RWPE1 (cell line): Measurements from ENCODE around the gene S1PR3.

Experiments used
- CTCF ChIA-PET: fragments of 350-600 bp; sonication (Branson Sonifier 250); formaldehyde crosslinking; extraction: SDS; loops from one replicate; lab custom pipeline; 2021; lab: Yijun Ruan, JAX
- POLR2A ChIA-PET: fragments of 400-600 bp; formaldehyde crosslinking; extraction: SDS; loops from one replicate; lab custom pipeline; 2020; ENCODE audit warnings: antibody characterized with exemption; ENCODE audit not compliant: low non-redundant PET; lab: Yijun Ruan, JAX
- DNase-seq: peaks from one replicate; pipeline ENCODE4 v3.0.0; 2012; ENCODE audit warnings: low spot score
- H3K27ac ChIP-seq: fragments of 450-650 bp; 2 replicates; pipeline ENCODE4 v1.5.1; 2017
- CTCF ChIP-seq: fragments of 450-650 bp; conservative IDR thresholded peaks from 2 replicates; pipeline ENCODE4 v1.5.1; 2017; ENCODE audit warnings: low read depth, mild to moderate bottlenecking

Gene S1PR3

GRCh38 chr9:89002987-89003386 is 11.7 kb downstream of the S1PR3 start:
- no peak for DNase-seq
- ChIA-PET CTCF (no interaction called here), POLR2A (no interaction called here)
- H3K27ac ChIP-seq, result no peak overlapping the region
- TF ChIP-seq CTCF, result no peak

GRCh38 chr9:89005323-89005722 is 14.1 kb downstream of the S1PR3 start:
- POLR2A ChIA-PET, result no interaction called here
- DNase-seq, result no peak
- no peak for TF ChIP-seq CTCF
- CTCF ChIA-PET, result no interaction called here
- no peak overlapping the region for H3K27ac ChIP-seq

- TF ChIP-seq CTCF, result no peak
- POLR2A ChIA-PET, result no interaction called here
- no peak for DNase-seq
- no peak overlapping the region for H3K27ac ChIP-seq
- CTCF ChIA-PET, result interaction anchor here (0.6 kb wide), 1 partner anchor 422 kb away, joined by 5 read pairs; no protein-coding TSS in a partner anchor
Observed at GRCh38 chr9:89006267-89006666, 15.0 kb downstream of the S1PR3 start.

GRCh38 chr9:89006996-89007967 is 16.0 kb downstream of the S1PR3 start:
- CTCF ChIA-PET, result interaction anchor here (0.5 kb wide), 1 partner anchor 673 kb away, joined by 4 read pairs; no protein-coding TSS in a partner anchor
- no peak for DNase-seq
- H3K27ac ChIP-seq, result no peak overlapping the region
- POLR2A ChIA-PET, result no interaction called here
- no peak for TF ChIP-seq CTCF

- POLR2A ChIA-PET, result no interaction called here
- H3K27ac ChIP-seq, result no peak overlapping the region
- no peak for TF ChIP-seq CTCF
- CTCF ChIA-PET, result interaction anchor here (0.5 to 0.8 kb wide), 4 partner anchors 12 to 673 kb away, joined by 3 to 4 read pairs (median 4); no protein-coding TSS in a partner anchor
- DNase-seq, result no peak
Observed at GRCh38 chr9:89008055-89008743, 16.9 kb downstream of the S1PR3 start.
